Stimulated activated CD8-positive, alpha-beta memory T cell treated with anti-CD3 and anti-CD28 coated beads, Interleukin-12 subunit alpha, Interleukin-12 subunit beta, amount 100 ng/mL, for 4 hours (primary cell): ENCODE data around the gene SWI5.
A peak's percentile ranks its signal among the peaks of the same experiment; 100 is the strongest.

ENCODE experiments used
- DNase-seq: peaks from one replicate; pipeline ENCODE4 v3.0.0-alpha.2; 2020; ENCODE audit warnings: low read depth

Gene SWI5

GRCh38 chr9:128252317-128253139, 23.5 kb upstream of the SWI5 start:
- no peak for DNase-seq

GRCh38 chr9:128253140-128253990, 22.7 kb upstream of the SWI5 start:
- DNase-seq, result no peak

GRCh38 chr9:128253991-128254346, 22.1 kb upstream of the SWI5 start:
- DNase-seq, result no peak

- DNase-seq, result no peak
Measured at GRCh38 chr9:128254362-128254761, 21.7 kb upstream of the SWI5 start.

- peak; percentile 31 for DNase-seq
Measured at GRCh38 chr9:128254855-128255759, 21.0 kb upstream of the SWI5 start.

GRCh38 chr9:128257086-128257825, 18.8 kb upstream of the SWI5 start:
- DNase-seq, result no peak

GRCh38 chr9:128257907-128258306, 18.2 kb upstream of the SWI5 start:
- DNase-seq, result no peak

GRCh38 chr9:128258326-128258725, 17.8 kb upstream of the SWI5 start:
- DNase-seq, result no peak

GRCh38 chr9:128259156-128259555, 16.9 kb upstream of the SWI5 start:
- DNase-seq, result no peak

GRCh38 chr9:128260340-128260739, 15.7 kb upstream of the SWI5 start:
- no peak for DNase-seq

GRCh38 chr9:128262687-128263086, 13.4 kb upstream of the SWI5 start:
- DNase-seq, result no peak

GRCh38 chr9:128265348-128265847, 10.7 kb upstream of the SWI5 start:
- DNase-seq, result no peak

GRCh38 chr9:128266868-128267590, 9.0 kb upstream of the SWI5 start:
- DNase-seq, result no peak

- DNase-seq, result no peak
Measured at GRCh38 chr9:128271112-128271511, 5.0 kb upstream of the SWI5 start.

GRCh38 chr9:128271512-128271911, 4.6 kb upstream of the SWI5 start:
- no peak for DNase-seq

- DNase-seq, result no peak
Measured at GRCh38 chr9:128274245-128274644, 1.8 kb upstream of the SWI5 start.

- no peak for DNase-seq
Measured at GRCh38 chr9:128275198-128276007, 673 bp upstream of the SWI5 start, which contains the start of gene GOLGA2. Gene GOLGA2, minus strand, starts transcription at chr9:128276007. Its CDS starts 31 bp downstream, at chr9:128275976.

GRCh38 chr9:128276574-128277270, 646 bp downstream of the SWI5 start:
- no peak for DNase-seq
